Panc1 (cell line): Measurements from ENCODE around the gene C4orf50. TPM values are rescaled to one million over a fixed set of nuclear protein-coding genes. Genes with fewer than 3 reads are reported as not detected.

Source experiments
- ATAC-seq: fragments of 200-7000 bp; cut with Tn5 transposase; 2 replicates; pipeline ENCODE4 v1.9.1; 2020; ENCODE audit warnings: mild to moderate bottlenecking, moderate library complexity
- BruUV-seq: library from RNA; stranded (reverse); fragments of 400-500 nt; replicated peaks from 2 replicates; lab custom pipeline; 2021; lab: Mats Ljungman, UMichigan
- CTCF ChIA-PET: fragments of 300-600 bp; sonication (Branson Sonifier 250); formaldehyde crosslinking; loops from one replicate; lab custom pipeline; 2022; ENCODE audit warnings: antibody characterized with exemption; lab: Charles Lee
- POLR2A ChIA-PET: fragments of 300-600 bp; sonication (Branson Sonifier 250); formaldehyde crosslinking; loops from one replicate; lab custom pipeline; 2022; ENCODE audit warnings: antibody characterized with exemption; lab: Charles Lee
- DNase-seq: peaks from one replicate; pipeline ENCODE4 v3.0.0-alpha.2; 2010; ENCODE audit warnings: low read depth, low spot score
- H3K27ac ChIP-seq: 2 replicates; pipeline ENCODE4 v1.5.1; 2011; ENCODE audit warnings: mild to moderate bottlenecking, low read length, inconsistent platforms
- H3K27me3 ChIP-seq: fragments of 200-500 bp; sonication (Bioruptor generic); 2 replicates; pipeline ENCODE4 v1.6.0; 2014; ENCODE audit warnings: low read length, inconsistent platforms; ENCODE audit not compliant: control insufficient read depth, insufficient read depth
- H3K36me3 ChIP-seq: fragments of 200-500 bp; sonication (Bioruptor generic); 2 replicates; pipeline ENCODE4 v1.5.1; 2014; ENCODE audit warnings: inconsistent platforms, mild to moderate bottlenecking, low read length, moderate library complexity; ENCODE audit not compliant: control insufficient read depth, insufficient read depth
- H3K4me1 ChIP-seq: 2 replicates; pipeline ENCODE4 v1.5.1; 2011; ENCODE audit warnings: inconsistent platforms, mild to moderate bottlenecking, low read length, moderate library complexity; ENCODE audit not compliant: control insufficient read depth, insufficient read depth
- H3K4me3 ChIP-seq, 2 experiments: 2 replicates each; pipeline ENCODE4 v1.5.1; 2011 to 2012; ENCODE audit warnings: low read depth in 2 of 2, low read length in 2 of 2, mild to moderate bottlenecking in 2 of 2, inconsistent platforms in 1 of 2, moderate library complexity in 1 of 2
- H3K9me3 ChIP-seq: fragments of 200-500 bp; sonication (Bioruptor generic); 2 replicates; pipeline ENCODE4 v1.5.1; 2014; ENCODE audit warnings: low read depth, mild to moderate bottlenecking, inconsistent platforms, low read length, moderate library complexity; ENCODE audit not compliant: control insufficient read depth, insufficient read depth
- CTCF ChIP-seq: fragments of 450-650 bp; IDR thresholded peaks from 2 replicates; pipeline ENCODE4 v1.5.1; 2017; ENCODE audit warnings: mild to moderate bottlenecking
- POLR2AphosphoS5 ChIP-seq: IDR thresholded peaks from 2 replicates; pipeline ENCODE4 v1.6.1; 2012; ENCODE audit warnings: mild to moderate bottlenecking, low read depth, low read length, moderate library complexity
- REST ChIP-seq, 2 experiments: IDR thresholded peaks; 2 replicates each; pipeline ENCODE4 v1.6.1; 2011 to 2012; ENCODE audit warnings: low read depth in 2 of 2, control low read depth in 1 of 2, low read length in 1 of 2, mild to moderate bottlenecking in 1 of 2, moderate library complexity in 1 of 2; ENCODE audit not compliant: insufficient read depth in 1 of 2
- SIN3A ChIP-seq: IDR thresholded peaks from 2 replicates; pipeline ENCODE4 v1.6.1; 2012; ENCODE audit warnings: low read depth, mild to moderate bottlenecking, low read length, moderate library complexity, borderline replicate concordance; ENCODE audit not compliant: insufficient read depth
- TCF7L2 ChIP-seq: IDR thresholded peaks from 2 replicates; pipeline ENCODE4 v1.6.1; 2011; ENCODE audit warnings: mild to moderate bottlenecking, low read depth, low read length, inconsistent platforms
- in situ Hi-C: cut with HindIII; loops from 2 replicates; pipeline ENCODE4 v1.10.0; 2016; ENCODE audit warnings: low sequenced_read_pairs, low pct_unique_long_range_greater_than_20kb
- intact Hi-C: fragments of 100-400 bp; cut with micrococcal nuclease; formaldehyde crosslinking; loops from one replicate; pipeline ENCODE4 v1.10.0; 2022; ENCODE audit not compliant: unreplicated experiment
- total RNA-seq: library from RNA; stranded (reverse); gene quantifications from one replicate; pipeline ENCODE4 v1.2.1, GENCODE V29; 2021; ENCODE audit not compliant: unreplicated experiment

The C4orf50 gene
- total RNA-seq, 1 experiment from 2014 or later = under 0.01 TPM

GRCh38 chr4:6047130-6047673 is 29.0 kb upstream of the C4orf50 start:
- no TSS peak for BruUV-seq
- peaks cover 3% of the 10 kb centered on the region; the same call in 1 of the 2 replicates for H3K27me3 ChIP-seq

GRCh38 chr4:6046526-6047129 is 28.4 kb upstream of the C4orf50 start:
- Histone ChIP-seq H3K4me1 (no peaks in the 10 kb centered on the region), H3K36me3 (no peaks in the 10 kb centered on the region), H3K9me3 (no peaks in the 10 kb centered on the region), H3K27ac (no peak overlapping the region), H3K4me3 (no peak overlapping the region), H3K27me3 (peaks cover 3% of the 10 kb centered on the region)
- ChIA-PET POLR2A (no interaction called here), CTCF (interaction anchor here (0.7 kb wide), 1 partner anchor 203 kb away, joined by 7 read pairs; no protein-coding TSS in a partner anchor)
- no peak for ATAC-seq
- TF ChIP-seq SIN3A (no peak), TCF7L2 (no peak), CTCF (no peak), REST (IDR thresholded peaks at IDR 0.05; ENCODE audit: insufficient read depth in 1 of 2, low read depth in 2 of 2, low read length in 1 of 2) (no peak), POLR2AphosphoS5 (no peak)
- in situ Hi-C loops (no loop called here), intact Hi-C loops (no loop called here)
- DNase-seq = no peak
- no TSS peak for BruUV-seq

More at GRCh38 chr4:6047130-6047673, 29.0 kb upstream of the C4orf50 start:
- CTCF ChIA-PET = no interaction called here
- no peak for TF ChIP-seq CTCF
- no peaks in the 10 kb centered on the region for H3K4me1 ChIP-seq
- intact Hi-C loops (no loop called here), in situ Hi-C loops (no loop called here)
- no peak for DNase-seq
- H3K36me3 ChIP-seq = no peaks in the 10 kb centered on the region
- no peak overlapping the region for H3K27ac ChIP-seq
- ATAC-seq = no peak
- no peaks in the 10 kb centered on the region for H3K9me3 ChIP-seq
- H3K4me3 ChIP-seq = no peak overlapping the region
- POLR2A ChIA-PET = no interaction called here
